H1 (cell line): ENCODE data around the gene RAD9A. TPM values are rescaled to one million over a fixed set of nuclear protein-coding genes. Genes with fewer than 3 reads are reported as not detected.

Experiments
- CTCF ChIA-PET: fragments of 300-600 bp; sonication (Branson Sonifier 250); formaldehyde crosslinking; loops from one replicate; lab custom pipeline; 2021; ENCODE audit not compliant: partially characterized antibody; lab: Charles Lee
- POLR2A ChIA-PET: fragments of 300-600 bp; sonication (Branson Sonifier 250); formaldehyde crosslinking; loops from one replicate; lab custom pipeline; 2021; ENCODE audit warnings: inconsistent platforms; ENCODE audit not compliant: partially characterized antibody; lab: Charles Lee
- DNase-seq, 2 experiments: peaks; one replicate each; pipeline versions ENCODE4 v3.0.0 to v3.0.0-alpha.2; 2010 to 2022; ENCODE audit warnings: low spot score in 2 of 2, low read depth in 1 of 2, mixed read lengths in 1 of 2
- FAIRE-seq: peaks from 2 replicates; lab custom pipeline; 2011; peaks lifted over from hg19 to GRCh38; lab: Jason Lieb, UNC
- H2AFZ ChIP-seq: 2 replicates; pipeline ENCODE4 v1.8.1; 2012; ENCODE audit warnings: low read length, inconsistent platforms
- H2AK5ac ChIP-seq: 2 replicates; pipeline ENCODE4 v1.6.1; 2013; ENCODE audit warnings: low read depth, low read length
- H2BK120ac ChIP-seq: replicated peaks from 2 replicates; pipeline ENCODE3; 2013; ENCODE audit warnings: low read depth, low read length, inconsistent platforms
- H2BK12ac ChIP-seq: 2 replicates; pipeline ENCODE4 v1.6.1; 2013; ENCODE audit warnings: low read depth, low read length
- H2BK15ac ChIP-seq: 2 replicates; pipeline ENCODE4 v1.6.1; 2013; ENCODE audit warnings: low read length
- H2BK20ac ChIP-seq: 2 replicates; pipeline ENCODE4 v1.6.1; 2013; ENCODE audit warnings: low read length
- H2BK5ac ChIP-seq: 2 replicates; pipeline ENCODE4 v1.6.1; 2013; ENCODE audit warnings: low read depth, low read length
- H3K14ac ChIP-seq: 2 replicates; pipeline ENCODE4 v1.6.1; 2013; ENCODE audit warnings: inconsistent platforms; ENCODE audit not compliant: insufficient read length
- H3K18ac ChIP-seq: 2 replicates; pipeline ENCODE4 v1.6.1; 2013; ENCODE audit warnings: low read length; ENCODE audit errors: extremely low read depth
- H3K23ac ChIP-seq: 2 replicates; pipeline ENCODE4 v1.6.1; 2013; ENCODE audit warnings: inconsistent platforms; ENCODE audit not compliant: insufficient read length
- H3K23me2 ChIP-seq: 2 replicates; pipeline ENCODE4 v1.6.1; 2013; ENCODE audit warnings: low read depth, low read length
- H3K27ac ChIP-seq: 2 replicates; pipeline ENCODE4 v1.6.1; 2011; ENCODE audit warnings: low read depth, low read length, inconsistent platforms
- H3K27me3 ChIP-seq, 4 experiments: replicated peaks in 1 of 4; 1 replicate in 1 of 4; 2 replicates in 3 of 4; pipeline versions ENCODE4 v1.6.1 to v1.8.1; 2011 to 2013; ENCODE audit warnings: low read length in 3 of 4, mild to moderate bottlenecking in 3 of 4, inconsistent platforms in 2 of 4, mixed read lengths in 2 of 4, moderate library complexity in 1 of 4; ENCODE audit not compliant: control insufficient read depth in 3 of 4, insufficient read depth in 3 of 4; ENCODE audit errors: extremely low read depth in 1 of 4
- H3K36me3 ChIP-seq, 4 experiments: 2 replicates each; pipeline versions ENCODE4 v1.6.1 to v1.8.1; 2011 to 2013; ENCODE audit warnings: mild to moderate bottlenecking in 4 of 4, low read length in 3 of 4, moderate library complexity in 2 of 4, control low read depth in 1 of 4, inconsistent platforms in 1 of 4; ENCODE audit not compliant: insufficient read depth in 4 of 4, control insufficient read depth in 2 of 4
- H3K4ac ChIP-seq: replicated peaks from 2 replicates; pipeline ENCODE3; 2013; ENCODE audit warnings: low read length, low read depth, mixed read lengths, inconsistent platforms; ENCODE audit not compliant: insufficient read length
- H3K4me1 ChIP-seq, 4 experiments: replicated peaks in 1 of 4; 1 replicate in 1 of 4; 2 replicates in 3 of 4; pipeline versions ENCODE4 v1.6.1 to v1.8.1; 2011 to 2013; ENCODE audit warnings: low read length in 3 of 4, inconsistent platforms in 2 of 4, mixed read lengths in 1 of 4; ENCODE audit not compliant: insufficient read depth in 4 of 4, control insufficient read depth in 3 of 4
- H3K4me2 ChIP-seq, 2 experiments: 2 replicates each; pipeline versions ENCODE4 v1.6.1 to v1.8.1; 2011 to 2013; ENCODE audit warnings: low read depth in 2 of 2, low read length in 2 of 2, control low read depth in 1 of 2, inconsistent platforms in 1 of 2, mild to moderate bottlenecking in 1 of 2; ENCODE audit not compliant: insufficient read depth in 1 of 2
- H3K4me3 ChIP-seq, 4 experiments: fragments of 200-600, 300-600 bp in 1 of 4; sonication (generic), shearing (Covaris generic), sonication (Bioruptor Twin) in 1 of 4; 2 replicates each; pipeline versions ENCODE4 v1.5.1 to v1.8.1; 2011 to 2016; ENCODE audit warnings: low read length in 4 of 4, low read depth in 3 of 4, control low read depth in 2 of 4, inconsistent platforms in 2 of 4, mild to moderate bottlenecking in 2 of 4, mixed read lengths in 1 of 4, moderate library complexity in 1 of 4; ENCODE audit not compliant: insufficient read depth in 2 of 4; ENCODE audit errors: extremely low read depth in 1 of 4
- H3K56ac ChIP-seq: replicated peaks from 2 replicates; pipeline ENCODE3; 2013; ENCODE audit warnings: low read depth, mild to moderate bottlenecking, mixed read lengths, low read length, inconsistent platforms; ENCODE audit not compliant: insufficient read length
- H3K79me1 ChIP-seq: 2 replicates; pipeline ENCODE4 v1.6.1; 2013; ENCODE audit warnings: low read depth, low read length, control low read depth
- H3K79me2 ChIP-seq, 2 experiments: 2 replicates each; pipeline versions ENCODE4 v1.6.1 to v1.8.1; 2012 to 2013; ENCODE audit warnings: low read length in 2 of 2, mild to moderate bottlenecking in 2 of 2, inconsistent platforms in 1 of 2; ENCODE audit not compliant: insufficient read depth in 2 of 2, control insufficient read depth in 1 of 2
- H3K9ac ChIP-seq, 4 experiments: replicated peaks in 1 of 4; 1 replicate in 1 of 4; 2 replicates in 3 of 4; pipeline versions ENCODE4 v1.6.1 to v1.8.1; 2011 to 2013; ENCODE audit warnings: low read depth in 3 of 4, low read length in 3 of 4, control low read depth in 2 of 4, mild to moderate bottlenecking in 2 of 4, moderate library complexity in 2 of 4, inconsistent platforms in 1 of 4; ENCODE audit errors: extremely low read depth in 1 of 4
- H3K9me3 ChIP-seq, 2 experiments: 2 replicates each; pipeline versions ENCODE4 v1.6.1 to v1.8.1; 2012 to 2013; ENCODE audit warnings: mild to moderate bottlenecking in 2 of 2, moderate library complexity in 2 of 2, control low read depth in 1 of 2, inconsistent platforms in 1 of 2, low read depth in 1 of 2, low read length in 1 of 2, mixed read lengths in 1 of 2; ENCODE audit not compliant: insufficient read depth in 2 of 2
- H4K20me1 ChIP-seq, 2 experiments: replicated peaks in 1 of 2; 2 replicates each; pipeline versions ENCODE3 to v1.8.1; 2011 to 2013; ENCODE audit warnings: inconsistent platforms in 2 of 2, low read length in 2 of 2, mild to moderate bottlenecking in 1 of 2; ENCODE audit not compliant: insufficient read depth in 2 of 2, control insufficient read depth in 1 of 2
- H4K5ac ChIP-seq: 2 replicates; pipeline ENCODE4 v1.6.1; 2013; ENCODE audit warnings: low read length, low read depth, mixed read lengths, inconsistent platforms; ENCODE audit not compliant: insufficient read length
- H4K8ac ChIP-seq: 2 replicates; pipeline ENCODE4 v1.8.0; 2013; ENCODE audit warnings: mild to moderate bottlenecking, moderate library complexity, low read length, inconsistent platforms; ENCODE audit not compliant: insufficient read depth; ENCODE audit errors: extremely low read depth
- H4K91ac ChIP-seq: replicated peaks from 2 replicates; pipeline ENCODE3; 2013; ENCODE audit warnings: low read length, mixed read lengths, inconsistent platforms; ENCODE audit not compliant: insufficient read length
- ASH2L ChIP-seq: fragments of 200-600, 300-600 bp; sonication (generic); IDR thresholded peaks from one replicate; pipeline ENCODE4 v1.7.1; 2017; ENCODE audit warnings: low read length
- ATF3 ChIP-seq: IDR thresholded peaks from 2 replicates; pipeline ENCODE4 v1.6.1; 2011; ENCODE audit warnings: low read depth, mild to moderate bottlenecking, low read length; ENCODE audit not compliant: insufficient read depth
- BACH1 ChIP-seq: IDR thresholded peaks from 2 replicates; pipeline ENCODE4 v1.6.1; 2012; ENCODE audit warnings: low read length, improper control_type of control experiment
- CTBP2 ChIP-seq: IDR thresholded peaks from 2 replicates; pipeline ENCODE4 v1.7.0; 2011; ENCODE audit warnings: borderline replicate concordance, mild to moderate bottlenecking, moderate library complexity, mixed read lengths, low read length; ENCODE audit not compliant: insufficient read depth, insufficient read length
- EGR1 ChIP-seq: IDR thresholded peaks from 2 replicates; pipeline ENCODE4 v1.6.1; 2011; ENCODE audit warnings: low read depth, low read length, borderline replicate concordance
- EP300 ChIP-seq, 2 experiments: IDR thresholded peaks; 1 replicate in 1 of 2; 2 replicates in 1 of 2; pipeline ENCODE4 v1.6.1; 2011 to 2012; ENCODE audit warnings: low read depth in 2 of 2, low read length in 2 of 2, mild to moderate bottlenecking in 2 of 2, borderline replicate concordance in 1 of 2, inconsistent platforms in 1 of 2, moderate library complexity in 1 of 2
- EZH2 ChIP-seq: fragments of 200-600 bp; sonication (generic); IDR thresholded peaks from 2 replicates; pipeline ENCODE4 v1.7.1; 2012; ENCODE audit warnings: low read depth, mild to moderate bottlenecking, moderate library complexity, low read length, inconsistent platforms; ENCODE audit not compliant: severe bottlenecking
- GTF2F1 ChIP-seq: IDR thresholded peaks from 2 replicates; pipeline ENCODE4 v1.6.1; 2012; ENCODE audit warnings: low read depth, low read length, improper control_type of control experiment, borderline replicate concordance
- JUN ChIP-seq: IDR thresholded peaks from 2 replicates; pipeline ENCODE4 v1.6.1; 2011; ENCODE audit warnings: low read depth, mild to moderate bottlenecking, improper control_type of control experiment, low read length
- KDM5A ChIP-seq: fragments of 200-600 bp; IDR thresholded peaks from 2 replicates; pipeline ENCODE4 v1.7.1; 2012; ENCODE audit warnings: mild to moderate bottlenecking, low read length, inconsistent platforms, mixed read lengths
- NRF1 ChIP-seq: IDR thresholded peaks from 2 replicates; pipeline ENCODE4 v1.6.1; 2011; ENCODE audit warnings: mild to moderate bottlenecking, low read depth, low read length, improper control_type of control experiment
- TBP ChIP-seq: IDR thresholded peaks from 2 replicates; pipeline ENCODE4 v1.6.1; 2011; ENCODE audit warnings: low read depth, low read length, improper control_type of control experiment
- TEAD4 ChIP-seq: IDR thresholded peaks from 2 replicates; pipeline ENCODE4 v1.6.1; 2012; ENCODE audit warnings: low read depth, low read length, inconsistent platforms, mixed read lengths
- WGBS, 2 experiments: shearing (Covaris generic) in 1 of 2; methylation state at CpG; one replicate each; pipeline versions ENCODE4 v1.1.6 to v1.1.7; 2013 to 2015; ENCODE audit warnings: low lambda C conversion rate in 2 of 2, mixed read lengths in 2 of 2, inconsistent platforms in 1 of 2, low coverage in 1 of 2, missing lambda C conversion rate in 1 of 2; ENCODE audit not compliant: insufficient replicate concordance in 2 of 2, insufficient coverage in 1 of 2, insufficient read length in 1 of 2; ENCODE audit errors: extremely low coverage in 1 of 2, missing lambda C conversion rate in 1 of 2; 5-methylcytosine and 5-hydroxymethylcytosine counted together
- polyA plus RNA-seq, 7 experiments: library from polyadenylated mRNA; depleted of rRNA in 3 of 7; stranded (reverse) in 5 of 7; unstranded in 2 of 7; fragments of >200 nt in 5 of 7; fragments of 200-250 nt in 2 of 7; gene quantifications; 1 replicate in 5 of 7; 2 replicates in 1 of 7; 4 replicates in 1 of 7; pipeline versions ENCODE4 v1.2.1 to v1.2.3, GENCODE V29; 2011 to 2013; ENCODE audit warnings: missing spikeins in 2 of 7, mixed read lengths in 2 of 7
- total RNA-seq: library from RNA; stranded (reverse); fragmentation: NEBNext Ultra II Directional; extraction: Animal tissue kit (Norgen Biotek cat#: 25700); gene quantifications from 2 replicates; pipeline ENCODE4 v1.2.1, GENCODE V29; 2021

RAD9A gene
- total and polyA plus RNA-seq, 2 of the 8 experiments (the other 6 are each of a cell fraction or from before 2014, with no cell fraction given), result 22.2 to 25.5 TPM

GRCh38 chr11:67384851-67385366 lies 6.9 kb upstream of the RAD9A start:
- Histone ChIP-seq H3K18ac (no peak overlapping the region), H2BK15ac (0 out of 2 replicates have a peak overlapping the region, but pooled peaks have one; percentile 16), H2BK12ac (no peak overlapping the region), H3K4me1 (peaks cover 0 to 4% (median 3%) of the 10 kb centered on the region in 4 experiments; a peak in 3 of 7 replicates), H4K8ac (no peak overlapping the region), H3K23ac (no peak overlapping the region), H3K79me2 (no peaks in the 10 kb centered on the region), H2BK5ac (no peak overlapping the region), H3K14ac (no peak overlapping the region), H2AFZ (no peak overlapping the region), H3K9ac (no peak overlapping the region), H2AK5ac (no peak overlapping the region), H3K56ac (no peak overlapping the region), H3K4ac (no peak overlapping the region), H2BK20ac (no peak overlapping the region), H3K79me1 (no peaks in the 10 kb centered on the region), H3K27ac (no peak overlapping the region), H2BK120ac (no peak overlapping the region), H3K27me3 (peaks cover 0 to 11% (median 6%) of the 10 kb centered on the region in 4 experiments; a peak in 4 of 7 replicates), H4K5ac (no peak overlapping the region), H4K91ac (no peak overlapping the region), H4K20me1 (peaks cover 0 to 2% of the 10 kb centered on the region in 2 experiments), H3K36me3 (no peaks in the 10 kb centered on the region), H3K23me2 (no peaks in the 10 kb centered on the region), H3K4me3 (no peak overlapping the region), H3K4me2 (no peak overlapping the region), H3K9me3 (no peaks in the 10 kb centered on the region)
- FAIRE-seq (no peak), DNase-seq (no peak)
- CTCF ChIA-PET, result interaction anchor here (1.4 to 34.8 kb wide), 6 partner anchors 12 to 123 kb away, joined by 4 to 1305 read pairs (median 22); partner anchors contain the start of genes CLCF1, POLD4 and SSH3
- 86% methylated on average over 3 of the region's 3 CpGs; no CpG with 5 or more reads in 1 of the 2 experiments for WGBS, 2 experiments
- POLR2A ChIA-PET, result interaction anchor here (1.0 kb wide), 1 partner anchor 24 kb away, joined by 3 read pairs; no protein-coding TSS in a partner anchor
- TF ChIP-seq KDM5A, result no peak
- TF ChIP-seq EGR1, result no peak
- TF ChIP-seq ASH2L, result no peak
- no peak for TF ChIP-seq BACH1
- no peak for TF ChIP-seq EZH2
- no peak for TF ChIP-seq NRF1
- no peak for TF ChIP-seq TEAD4
- TF ChIP-seq EP300 (IDR thresholded peaks at IDR 0.05; ENCODE audit: borderline replicate concordance in 1 of 2, low read depth in 2 of 2, low read length in 2 of 2), result no peak
- no peak for TF ChIP-seq GTF2F1
- TF ChIP-seq TBP, result no peak
- no peak for TF ChIP-seq CTBP2
- no peak for TF ChIP-seq JUN
- no peak for TF ChIP-seq ATF3
